ENCODE measurements around the gene NELFE. TPM values are rescaled to one million over a fixed set of nuclear protein-coding genes. Genes with fewer than 3 reads are reported as not detected.
"Not testable (repeated sequence)": the region's sequence is repeated elsewhere in the genome, so short reads cannot be mapped to it uniquely, and the experiment has no call there.

Gene NELFE
- total RNA-seq, 2 donors from 2014 or later, result 62.4 to 69.3 TPM

- TF ChIP-seq CTCF (IDR thresholded peaks at IDR 0.05), result no peak
- H3K4me1 ChIP-seq (ENCODE audit: control insufficient read depth in 1 of 2, low read depth in 2 of 2), result peaks cover 1 to 8% of the 10 kb centered on the region in 2 donors
- no peaks in the 10 kb centered on the region for H3K27me3 ChIP-seq (replicated peaks; ENCODE audit: insufficient read depth)
- no peaks in the 10 kb centered on the region for H3K36me3 ChIP-seq
- H3K9me3 ChIP-seq, result no peaks in the 10 kb centered on the region
- ATAC-seq (ENCODE audit: insufficient number of reproducible peaks, low FRiP score, low read depth), result no peak
- H3K4me3 ChIP-seq, result no peak overlapping the region
- no peak for DNase-seq (ENCODE audit: low spot score)
- no peak overlapping the region for H3K27ac ChIP-seq
Observed at GRCh38 chr6:31908791-31909190, 50.0 kb downstream of the NELFE start.

GRCh38 chr6:31908255-31908654 is 50.5 kb downstream of the NELFE start:
- ATAC-seq (ENCODE audit: insufficient number of reproducible peaks, low FRiP score, low read depth); H3K9me3 ChIP-seq; DNase-seq (ENCODE audit: low spot score); H3K4me1 ChIP-seq (ENCODE audit: control insufficient read depth in 1 of 2, low read depth in 2 of 2); H3K27ac ChIP-seq; H3K4me3 ChIP-seq; H3K36me3 ChIP-seq; H3K27me3 ChIP-seq (replicated peaks; ENCODE audit: insufficient read depth): not testable (repeated sequence)

- peaks cover 14 to 16% of the 10 kb centered on the region in 2 donors for H3K4me1 ChIP-seq (ENCODE audit: control insufficient read depth in 1 of 2, low read depth in 2 of 2)
- H3K9me3 ChIP-seq, result no peaks in the 10 kb centered on the region
- H3K36me3 ChIP-seq, result no peaks in the 10 kb centered on the region
- no peak for TF ChIP-seq CTCF (IDR thresholded peaks at IDR 0.05)
- DNase-seq (ENCODE audit: low spot score), result no peak
- H3K27me3 ChIP-seq (replicated peaks; ENCODE audit: insufficient read depth), result no peaks in the 10 kb centered on the region
- H3K27ac ChIP-seq, result no peak overlapping the region
- no peak overlapping the region for H3K4me3 ChIP-seq
- no peak for ATAC-seq (ENCODE audit: insufficient number of reproducible peaks, low FRiP score, low read depth)
Observed at GRCh38 chr6:31907158-31907813, 51.5 kb downstream of the NELFE start.

GRCh38 chr6:31906727-31907126 is 52.0 kb downstream of the NELFE start:
- not testable (repeated sequence) for H3K27me3 ChIP-seq (replicated peaks; ENCODE audit: insufficient read depth); ATAC-seq (ENCODE audit: insufficient number of reproducible peaks, low FRiP score, low read depth); H3K36me3 ChIP-seq; H3K9me3 ChIP-seq; H3K27ac ChIP-seq; DNase-seq (ENCODE audit: low spot score); H3K4me3 ChIP-seq
- H3K4me1 ChIP-seq (ENCODE audit: control insufficient read depth in 1 of 2, low read depth in 2 of 2), result peaks cover 13 to 16% of the 10 kb centered on the region in 2 donors

- H3K27me3 ChIP-seq (replicated peaks; ENCODE audit: insufficient read depth), result no peaks in the 10 kb centered on the region
- H3K27ac ChIP-seq, result no peak overlapping the region
- TF ChIP-seq CTCF (IDR thresholded peaks at IDR 0.05), result no peak
- H3K4me3 ChIP-seq, result no peak overlapping the region
- H3K9me3 ChIP-seq, result no peaks in the 10 kb centered on the region
- H3K4me1 ChIP-seq (ENCODE audit: control insufficient read depth in 1 of 2, low read depth in 2 of 2), result peaks cover 7 to 19% of the 10 kb centered on the region in 2 donors
- no peaks in the 10 kb centered on the region for H3K36me3 ChIP-seq
- ATAC-seq (ENCODE audit: insufficient number of reproducible peaks, low FRiP score, low read depth) (no peak), DNase-seq (ENCODE audit: low spot score) (no peak)
Observed at GRCh38 chr6:31906122-31906521, 52.6 kb downstream of the NELFE start.

- no peak for ATAC-seq (ENCODE audit: insufficient number of reproducible peaks, low FRiP score, low read depth)
- Histone ChIP-seq H3K4me3 (no peak overlapping the region), H3K9me3 (no peaks in the 10 kb centered on the region), H3K4me1 (ENCODE audit: control insufficient read depth in 1 of 2, low read depth in 2 of 2) (peaks cover 5 to 27% of the 10 kb centered on the region in 2 donors), H3K36me3 (no peaks in the 10 kb centered on the region), H3K27ac (no peak overlapping the region), H3K27me3 (replicated peaks; ENCODE audit: insufficient read depth) (no peaks in the 10 kb centered on the region)
- TF ChIP-seq CTCF (IDR thresholded peaks at IDR 0.05), result no peak
- no peak for DNase-seq (ENCODE audit: low spot score)
Observed at GRCh38 chr6:31905041-31905440, 53.7 kb downstream of the NELFE start.
